HL-60 (cell line): ENCODE measurements around the gene MAPK10.

Experiments
- GABPA ChIP-seq: IDR thresholded peaks from 2 replicates; pipeline ENCODE4 v1.6.1; 2012; ENCODE audit warnings: low read depth
- POLR2AphosphoS5 ChIP-seq: IDR thresholded peaks from 2 replicates; pipeline ENCODE4 v1.6.1; 2012; ENCODE audit warnings: low read depth
- TF ChIP-seq, protein P1 (sequence below): IDR thresholded peaks from one replicate; pipeline ENCODE4 v1.5.1; 2011; ENCODE audit warnings: low read length, control low read depth, inconsistent platforms; ENCODE audit not compliant: insufficient read depth

DNA sequence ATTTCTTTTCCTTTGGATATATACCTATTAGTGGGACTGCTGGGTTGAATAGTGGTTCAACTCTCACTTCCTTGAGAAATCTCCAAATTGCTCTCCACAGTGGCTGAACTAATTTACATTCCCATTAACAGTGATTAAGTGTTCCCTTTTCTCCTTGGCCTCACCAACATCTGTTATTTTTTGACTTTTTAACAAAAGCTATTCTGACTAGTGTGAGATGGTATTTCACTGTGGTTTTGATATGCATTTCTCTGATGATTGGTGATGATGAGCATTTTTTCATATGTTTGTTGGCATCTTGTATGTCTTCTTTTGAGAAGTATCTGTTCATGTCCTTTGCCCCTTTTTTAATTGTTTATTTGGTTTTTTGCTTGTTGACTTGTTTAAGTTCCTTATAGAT lies 413.0 kb downstream of the MAPK10 start:
- TF ChIP-seq, protein P1, sequence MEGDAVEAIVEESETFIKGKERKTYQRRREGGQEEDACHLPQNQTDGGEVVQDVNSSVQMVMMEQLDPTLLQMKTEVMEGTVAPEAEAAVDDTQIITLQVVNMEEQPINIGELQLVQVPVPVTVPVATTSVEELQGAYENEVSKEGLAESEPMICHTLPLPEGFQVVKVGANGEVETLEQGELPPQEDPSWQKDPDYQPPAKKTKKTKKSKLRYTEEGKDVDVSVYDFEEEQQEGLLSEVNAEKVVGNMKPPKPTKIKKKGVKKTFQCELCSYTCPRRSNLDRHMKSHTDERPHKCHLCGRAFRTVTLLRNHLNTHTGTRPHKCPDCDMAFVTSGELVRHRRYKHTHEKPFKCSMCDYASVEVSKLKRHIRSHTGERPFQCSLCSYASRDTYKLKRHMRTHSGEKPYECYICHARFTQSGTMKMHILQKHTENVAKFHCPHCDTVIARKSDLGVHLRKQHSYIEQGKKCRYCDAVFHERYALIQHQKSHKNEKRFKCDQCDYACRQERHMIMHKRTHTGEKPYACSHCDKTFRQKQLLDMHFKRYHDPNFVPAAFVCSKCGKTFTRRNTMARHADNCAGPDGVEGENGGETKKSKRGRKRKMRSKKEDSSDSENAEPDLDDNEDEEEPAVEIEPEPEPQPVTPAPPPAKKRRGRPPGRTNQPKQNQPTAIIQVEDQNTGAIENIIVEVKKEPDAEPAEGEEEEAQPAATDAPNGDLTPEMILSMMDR, result no peak
- TF ChIP-seq POLR2AphosphoS5 (no peak), GABPA (no peak)
